Neuronal stem cell (in vitro differentiated cells): ENCODE measurements around the gene SC5D.

Experiments
- DNase-seq: peaks from one replicate; pipeline ENCODE4 v3.0.0-alpha.2; 2013; ENCODE audit warnings: low spot score
- H2AFZ ChIP-seq: one replicate; pipeline ENCODE4 v1.6.1; 2013; ENCODE audit warnings: mild to moderate bottlenecking, low read length, inconsistent platforms
- H2AK5ac ChIP-seq: 2 replicates; pipeline ENCODE4 v1.6.1; 2013; ENCODE audit warnings: low read depth, mild to moderate bottlenecking, inconsistent platforms, low read length, moderate library complexity, mixed read lengths
- H2BK120ac ChIP-seq: 2 replicates; pipeline ENCODE4 v1.6.1; 2013; ENCODE audit warnings: low read depth, mild to moderate bottlenecking, inconsistent platforms, low read length, moderate library complexity, mixed read lengths
- H2BK12ac ChIP-seq: one replicate; pipeline ENCODE4 v1.6.1; 2013; ENCODE audit warnings: low read length, inconsistent platforms
- H2BK15ac ChIP-seq: 2 replicates; pipeline ENCODE4 v1.6.1; 2013; ENCODE audit warnings: mild to moderate bottlenecking, low read length, inconsistent platforms, mixed read lengths
- H2BK5ac ChIP-seq: one replicate; pipeline ENCODE4 v1.6.1; 2013; ENCODE audit warnings: inconsistent platforms, mild to moderate bottlenecking, low read length, moderate library complexity
- H3K14ac ChIP-seq: one replicate; pipeline ENCODE4 v1.6.1; 2013; ENCODE audit warnings: low read length, inconsistent platforms
- H3K18ac ChIP-seq: 2 replicates; pipeline ENCODE4 v1.6.1; 2013; ENCODE audit warnings: low read length, inconsistent platforms
- H3K23ac ChIP-seq: 2 replicates; pipeline ENCODE4 v1.6.1; 2013; ENCODE audit warnings: low read depth, mild to moderate bottlenecking, mixed read lengths, low read length, inconsistent platforms; ENCODE audit not compliant: poor library complexity
- H3K27ac ChIP-seq: replicated peaks from 3 replicates; pipeline ENCODE4 v1.5.1; 2013; ENCODE audit warnings: low read length, inconsistent platforms
- H3K27me3 ChIP-seq, 3 experiments: 2 replicates each; pipeline ENCODE4 v1.6.1; 2013; ENCODE audit warnings: low read length in 3 of 3, mild to moderate bottlenecking in 2 of 3, inconsistent platforms in 1 of 3, low read depth in 1 of 3, mixed read lengths in 1 of 3, moderate library complexity in 1 of 3; ENCODE audit not compliant: control insufficient read depth in 3 of 3, insufficient read depth in 3 of 3
- H3K36me3 ChIP-seq, 2 donors: replicated peaks in 1 of 2; 2 replicates each; pipeline ENCODE4 v1.6.1; 2013; ENCODE audit warnings: low read length in 2 of 2; ENCODE audit not compliant: control insufficient read depth in 2 of 2, insufficient read depth in 2 of 2
- H3K4ac ChIP-seq: 2 replicates; pipeline ENCODE4 v1.6.1; 2013; ENCODE audit warnings: inconsistent platforms, mild to moderate bottlenecking, low read length, moderate library complexity
- H3K4me1 ChIP-seq, 2 donors: 1 replicate in 1 of 2; 2 replicates in 1 of 2; pipeline ENCODE4 v1.6.1; 2013; ENCODE audit warnings: low read length in 2 of 2, low read depth in 1 of 2; ENCODE audit not compliant: control insufficient read depth in 2 of 2, insufficient read depth in 1 of 2
- H3K4me2 ChIP-seq: one replicate; pipeline ENCODE4 v1.6.1; 2013; ENCODE audit warnings: mild to moderate bottlenecking, low read length, inconsistent platforms; ENCODE audit not compliant: insufficient read depth, poor library complexity, severe bottlenecking
- H3K4me3 ChIP-seq, 2 donors: 2 replicates each; pipeline ENCODE4 v1.5.1; 2013; ENCODE audit warnings: low read length in 2 of 2, mild to moderate bottlenecking in 2 of 2, inconsistent platforms in 1 of 2, moderate library complexity in 1 of 2
- H3K79me1 ChIP-seq: one replicate; pipeline ENCODE4 v1.6.1; 2013; ENCODE audit warnings: low read depth, mild to moderate bottlenecking, inconsistent platforms, low read length, moderate library complexity
- H3K9ac ChIP-seq: one replicate; pipeline ENCODE4 v1.6.1; 2013; ENCODE audit warnings: mild to moderate bottlenecking, low read depth, low read length, inconsistent platforms; ENCODE audit not compliant: poor library complexity
- H3K9me3 ChIP-seq, 2 donors: replicated peaks in 1 of 2; 2 replicates each; pipeline versions ENCODE3 to v1.6.1; 2013; ENCODE audit warnings: low read length in 2 of 2, mild to moderate bottlenecking in 2 of 2, inconsistent platforms in 1 of 2, low read depth in 1 of 2, mixed read lengths in 1 of 2, moderate library complexity in 1 of 2; ENCODE audit not compliant: control insufficient read depth in 2 of 2, insufficient read depth in 1 of 2
- H4K8ac ChIP-seq: one replicate; pipeline ENCODE4 v1.6.1; 2013; ENCODE audit warnings: low read depth, mild to moderate bottlenecking, inconsistent platforms, low read length, moderate library complexity
- H4K91ac ChIP-seq: one replicate; pipeline ENCODE4 v1.6.1; 2013; ENCODE audit warnings: low read length, low read depth, mild to moderate bottlenecking, inconsistent platforms; ENCODE audit not compliant: poor library complexity
- WGBS, 2 donors: extraction: QIAGEN DNeasy Blood & Tissue Kit; methylation state at CpG; one replicate each; pipeline ENCODE4 v1.1.7; 2013; ENCODE audit warnings: missing lambda C conversion rate in 2 of 2, mixed read lengths in 1 of 2; ENCODE audit not compliant: insufficient read length in 2 of 2, insufficient replicate concordance in 1 of 2; ENCODE audit errors: extremely low coverage in 2 of 2; 5-methylcytosine and 5-hydroxymethylcytosine counted together

SC5D gene

DNA sequence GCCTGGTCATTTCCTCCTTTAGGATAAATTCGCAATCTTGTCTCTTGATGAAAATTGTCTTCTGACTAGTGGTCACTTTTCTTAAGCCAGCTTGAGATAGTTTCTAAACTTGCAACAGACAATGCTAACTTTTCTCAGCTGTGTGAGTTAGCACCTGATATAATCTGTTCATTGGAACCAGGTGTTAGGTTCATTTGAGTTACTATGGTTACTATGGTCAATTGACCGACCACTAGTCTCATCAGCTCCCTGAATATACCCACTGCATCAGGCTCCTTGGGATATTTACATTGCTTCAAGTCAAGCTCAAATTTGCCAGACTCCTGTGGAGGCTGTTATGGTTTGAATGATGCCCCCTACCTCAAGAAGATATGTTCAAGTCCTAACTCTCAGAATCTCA, 54.5 kb downstream of the SC5D start:
- Histone ChIP-seq H2BK5ac (no peak overlapping the region), H3K36me3 (no peaks in the 10 kb centered on the region), H2BK15ac (no peak overlapping the region), H3K23ac (no peak overlapping the region), H4K91ac (no peak overlapping the region), H3K79me1 (no peaks in the 10 kb centered on the region), H3K27ac (no peak overlapping the region), H2BK12ac (no peak overlapping the region), H3K4me2 (no peak overlapping the region), H3K18ac (no peak overlapping the region), H3K9ac (no peak overlapping the region), H2AFZ (no peak overlapping the region), H3K4ac (no peak overlapping the region), H2AK5ac (no peak overlapping the region), H3K27me3 (peaks cover 0 to 14% (median 0%) of the 10 kb centered on the region in 3 experiments), H3K14ac (no peak overlapping the region), H4K8ac (no peak overlapping the region), H2BK120ac (no peak overlapping the region), H3K4me1 (peaks cover 0 to under 1% of the 10 kb centered on the region in 2 donors), H3K4me3 (no peak overlapping the region), H3K9me3 (no peaks in the 10 kb centered on the region)
- no CpG with 5 or more reads among the region's 2 CpGs for WGBS, 2 donors
- DNase-seq = no peak

DNA sequence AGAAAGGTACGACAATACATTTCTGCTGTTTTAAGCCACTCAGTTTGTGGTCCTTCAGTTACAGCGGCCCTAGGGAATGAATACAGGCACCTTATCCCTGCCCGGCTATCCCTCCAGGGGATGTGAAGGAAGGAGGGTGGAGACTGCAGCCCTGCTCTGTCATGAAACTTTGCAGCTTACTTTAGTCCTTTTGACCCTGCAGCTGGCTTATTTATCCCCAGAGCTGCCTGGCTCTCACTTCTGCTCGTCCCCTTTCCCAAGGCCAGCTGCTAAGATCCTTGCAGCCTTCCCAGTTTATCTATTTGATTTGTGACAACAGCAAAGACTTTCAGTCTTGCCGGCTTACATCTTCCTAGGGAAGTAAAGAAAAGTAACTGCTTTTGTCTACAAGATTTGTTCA, 55.2 kb downstream of the SC5D start:
- Histone ChIP-seq H3K36me3 (no peaks in the 10 kb centered on the region), H3K79me1 (no peaks in the 10 kb centered on the region), H4K8ac (no peak overlapping the region), H3K27ac (no peak overlapping the region), H2BK5ac (no peak overlapping the region), H3K27me3 (peaks cover 0 to 14% (median 0%) of the 10 kb centered on the region in 3 experiments), H2AFZ (no peak overlapping the region), H2BK15ac (no peak overlapping the region), H3K4me1 (peaks cover 0 to 7% of the 10 kb centered on the region in 2 donors), H3K4me2 (no peak overlapping the region), H3K4me3 (no peak overlapping the region), H2BK120ac (no peak overlapping the region), H4K91ac (no peak overlapping the region), H3K9me3 (no peaks in the 10 kb centered on the region), H3K4ac (no peak overlapping the region), H3K18ac (no peak overlapping the region), H3K23ac (no peak overlapping the region), H3K9ac (no peak overlapping the region), H2AK5ac (no peak overlapping the region), H2BK12ac (no peak overlapping the region), H3K14ac (no peak overlapping the region)
- WGBS, 2 donors = no CpG with 5 or more reads among the region's 5 CpGs
- DNase-seq = no peak

DNA sequence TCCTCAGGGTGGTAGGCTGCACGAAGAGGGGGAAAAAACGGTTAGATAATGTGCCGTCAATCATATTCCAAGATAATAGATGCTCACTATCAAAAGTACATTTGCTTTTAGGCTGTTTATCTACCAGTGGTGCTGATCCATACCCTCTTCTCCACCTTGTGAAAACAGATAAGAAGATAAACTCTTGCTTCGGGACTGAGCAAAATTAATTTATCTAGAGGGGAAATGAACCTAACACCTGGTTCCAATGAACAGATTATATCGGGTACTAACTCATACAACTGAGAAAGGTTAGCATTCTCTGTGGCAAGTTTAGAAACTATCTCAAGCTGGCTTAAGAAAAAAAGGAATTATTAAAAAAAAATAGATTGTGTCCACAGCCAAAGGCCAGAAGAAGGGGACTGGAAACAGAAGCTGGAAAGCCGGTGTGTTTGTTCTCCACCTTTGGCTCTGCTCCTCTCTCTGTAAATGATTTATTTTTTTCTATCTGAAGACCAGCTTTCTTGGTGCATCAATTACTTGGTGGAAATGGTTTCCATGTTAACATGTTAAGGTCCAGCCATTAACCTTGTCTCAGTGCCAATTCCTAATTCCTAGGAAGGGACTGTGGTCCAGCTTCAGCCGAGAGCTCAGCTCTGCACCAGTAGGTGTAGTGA, 55.8 kb downstream of the SC5D start:
- no peak for DNase-seq
- no CpG with 5 or more reads among the region's 7 CpGs for whole genome bisulfite sequencing, 2 donors
- Histone ChIP-seq H3K4ac (no peak overlapping the region), H3K79me1 (no peaks in the 10 kb centered on the region), H3K4me3 (no peak overlapping the region), H3K9ac (no peak overlapping the region), H4K8ac (no peak overlapping the region), H3K36me3 (no peaks in the 10 kb centered on the region), H2BK120ac (no peak overlapping the region), H3K27ac (no peak overlapping the region), H3K4me2 (no peak overlapping the region), H3K14ac (no peak overlapping the region), H3K27me3 (peaks cover 0 to 14% (median 0%) of the 10 kb centered on the region in 3 experiments), H3K4me1 (peaks cover 0 to 8% of the 10 kb centered on the region in 2 donors), H3K23ac (no peak overlapping the region), H2BK12ac (no peak overlapping the region), H2BK5ac (no peak overlapping the region), H3K9me3 (no peaks in the 10 kb centered on the region), H2BK15ac (no peak overlapping the region), H4K91ac (no peak overlapping the region), H2AK5ac (no peak overlapping the region), H2AFZ (no peak overlapping the region), H3K18ac (no peak overlapping the region)

DNA sequence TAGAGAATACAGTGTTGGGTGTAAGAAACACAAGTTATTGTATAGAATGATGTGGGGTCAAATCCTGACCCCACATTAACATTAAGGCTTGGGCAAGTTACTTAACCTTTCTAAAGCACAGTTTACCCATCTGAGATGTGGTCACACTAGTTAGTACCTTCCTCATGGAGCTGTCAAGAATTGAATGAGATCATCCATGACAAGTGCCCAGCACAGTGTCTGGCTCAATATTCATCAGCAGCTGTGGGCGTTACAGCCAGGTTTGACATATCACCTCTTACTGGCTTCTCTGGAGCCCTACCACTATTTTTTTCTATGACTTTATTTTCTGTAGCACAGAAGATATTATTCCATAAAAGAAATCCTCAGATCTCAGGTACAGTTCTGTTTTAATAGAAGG, 57.2 kb downstream of the SC5D start:
- no peak overlapping the region for H3K23ac ChIP-seq
- no peaks in the 10 kb centered on the region for H3K9me3 ChIP-seq
- H3K27me3 ChIP-seq = peaks cover 0 to 3% (median 0%) of the 10 kb centered on the region in 3 experiments
- H3K36me3 ChIP-seq = no peaks in the 10 kb centered on the region
- H3K18ac ChIP-seq = no peak overlapping the region
- no peak overlapping the region for H3K4me2 ChIP-seq
- H2AFZ ChIP-seq = no peak overlapping the region
- H2BK12ac ChIP-seq = no peak overlapping the region
- H3K14ac ChIP-seq = no peak overlapping the region
- no peak overlapping the region for H3K4me3 ChIP-seq
- no CpG with 5 or more reads among the region's 1 CpG for WGBS, 2 donors
- H3K9ac ChIP-seq = no peak overlapping the region
- H3K4ac ChIP-seq = no peak overlapping the region
- H3K79me1 ChIP-seq = no peaks in the 10 kb centered on the region
- no peak overlapping the region for H2AK5ac ChIP-seq
- no peak overlapping the region for H2BK120ac ChIP-seq
- DNase-seq = no peak
- no peak overlapping the region for H4K91ac ChIP-seq
- no peak overlapping the region for H2BK15ac ChIP-seq
- peaks cover 0 to 8% of the 10 kb centered on the region in 2 donors for H3K4me1 ChIP-seq
- H2BK5ac ChIP-seq = no peak overlapping the region
- no peak overlapping the region for H4K8ac ChIP-seq
- H3K27ac ChIP-seq = no peak overlapping the region
